Peyer's patch (tissue), 4 donors: ENCODE results near the gene IFNK.

Experiments
- CTCF ChIP-seq, 6 experiments: fragments of 450-650 bp in 4 of 6; fragments of 200-600 bp in 2 of 6; sonication (generic) in 1 of 6; IDR thresholded peaks; one replicate each; pipeline ENCODE4 v1.5.1; 2017 to 2019; ENCODE audit warnings: antibody characterized with exemption in 6 of 6, mild to moderate bottlenecking in 3 of 6, moderate library complexity in 1 of 6
- POLR2A ChIP-seq, 2 donors: fragments of 450-650 bp; IDR thresholded peaks; one replicate each; pipeline ENCODE4 v1.5.1; 2017; ENCODE audit warnings: antibody characterized with exemption in 2 of 2, mild to moderate bottlenecking in 2 of 2, moderate library complexity in 2 of 2

GRCh38 chr9:27563738-27564430, 39.8 kb downstream of the IFNK start:
- no peak for TF ChIP-seq POLR2A (IDR thresholded peaks at IDR 0.05)
- TF ChIP-seq CTCF (IDR thresholded peaks at IDR 0.05), result no peak
